ENCODE measurements around the gene ADGRB3. TPM values are rescaled to one million over a fixed set of nuclear protein-coding genes. Genes with fewer than 3 reads are reported as not detected.

Gene ADGRB3
- total RNA-seq, 1 donor from 2014 or later = not detected

- DNase-seq (ENCODE audit: low read depth) = no peak
- H3K4me3 ChIP-seq (ENCODE audit: low read depth, low read length) = no peak overlapping the region
- no peak for FAIRE-seq
- H3K27me3 ChIP-seq (ENCODE audit: control insufficient read depth, insufficient read depth, low read length) = no peaks in the 10 kb centered on the region
- H3K36me3 ChIP-seq (ENCODE audit: control insufficient read depth, insufficient read depth, low read length) = no peaks in the 10 kb centered on the region
- TF ChIP-seq, protein P1, sequence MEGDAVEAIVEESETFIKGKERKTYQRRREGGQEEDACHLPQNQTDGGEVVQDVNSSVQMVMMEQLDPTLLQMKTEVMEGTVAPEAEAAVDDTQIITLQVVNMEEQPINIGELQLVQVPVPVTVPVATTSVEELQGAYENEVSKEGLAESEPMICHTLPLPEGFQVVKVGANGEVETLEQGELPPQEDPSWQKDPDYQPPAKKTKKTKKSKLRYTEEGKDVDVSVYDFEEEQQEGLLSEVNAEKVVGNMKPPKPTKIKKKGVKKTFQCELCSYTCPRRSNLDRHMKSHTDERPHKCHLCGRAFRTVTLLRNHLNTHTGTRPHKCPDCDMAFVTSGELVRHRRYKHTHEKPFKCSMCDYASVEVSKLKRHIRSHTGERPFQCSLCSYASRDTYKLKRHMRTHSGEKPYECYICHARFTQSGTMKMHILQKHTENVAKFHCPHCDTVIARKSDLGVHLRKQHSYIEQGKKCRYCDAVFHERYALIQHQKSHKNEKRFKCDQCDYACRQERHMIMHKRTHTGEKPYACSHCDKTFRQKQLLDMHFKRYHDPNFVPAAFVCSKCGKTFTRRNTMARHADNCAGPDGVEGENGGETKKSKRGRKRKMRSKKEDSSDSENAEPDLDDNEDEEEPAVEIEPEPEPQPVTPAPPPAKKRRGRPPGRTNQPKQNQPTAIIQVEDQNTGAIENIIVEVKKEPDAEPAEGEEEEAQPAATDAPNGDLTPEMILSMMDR (IDR thresholded peaks at IDR 0.05; ENCODE audit: insufficient read depth, low read length, severe bottlenecking) = no peak
Measured at GRCh38 chr6:69122407-69122773, 487.3 kb downstream of the ADGRB3 start.

DNA sequence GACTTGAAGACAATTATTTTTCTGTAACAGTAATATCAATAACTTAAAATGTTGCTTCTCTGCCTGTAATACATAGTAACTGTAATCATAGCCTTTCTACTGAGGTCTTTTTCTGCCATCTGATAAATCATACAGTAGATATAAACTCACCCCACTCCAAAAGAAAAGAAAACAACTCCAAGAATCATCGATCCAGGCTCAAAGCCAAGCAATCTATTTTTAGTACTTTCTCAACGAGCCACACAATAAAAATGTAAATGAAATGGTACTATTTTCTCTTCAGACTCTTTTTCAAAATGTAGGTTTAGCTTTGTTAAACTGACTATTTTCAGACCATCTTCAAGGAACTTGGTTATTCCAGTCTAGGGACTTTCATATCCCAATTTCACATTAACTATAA lies 493.3 kb downstream of the ADGRB3 start:
- H3K27me3 ChIP-seq (ENCODE audit: control insufficient read depth, insufficient read depth, low read length) = no peaks in the 10 kb centered on the region
- DNase-seq (ENCODE audit: low read depth) = no peak
- no peaks in the 10 kb centered on the region for H3K36me3 ChIP-seq (ENCODE audit: control insufficient read depth, insufficient read depth, low read length)
- FAIRE-seq = no peak
- H3K4me3 ChIP-seq (ENCODE audit: low read depth, low read length) = no peak overlapping the region
- TF ChIP-seq, protein P1 (IDR thresholded peaks at IDR 0.05; ENCODE audit: insufficient read depth, low read length, severe bottlenecking) = no peak

DNA sequence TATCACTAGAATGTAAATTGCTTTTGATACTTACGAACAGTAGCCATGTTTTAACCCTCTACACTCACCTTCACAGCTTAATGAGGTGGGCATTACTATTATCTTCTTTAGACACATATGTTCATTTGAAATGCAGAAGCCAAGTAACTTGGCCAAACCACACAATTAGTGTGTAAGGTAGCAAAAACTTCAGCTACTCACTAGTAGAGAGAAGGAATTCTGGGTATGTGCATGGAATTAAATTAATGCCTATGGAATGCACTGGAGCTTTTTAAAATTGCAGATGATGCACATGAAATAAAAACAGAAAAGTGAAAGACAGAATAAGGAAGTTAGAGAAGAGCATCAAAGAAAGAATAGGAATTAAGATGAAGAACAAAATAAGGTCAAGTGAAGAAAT lies 494.0 kb downstream of the ADGRB3 start:
- no peak for FAIRE-seq
- H3K36me3 ChIP-seq (ENCODE audit: control insufficient read depth, insufficient read depth, low read length) = no peaks in the 10 kb centered on the region

GRCh38 chr6:69135927-69136326 lies 500.8 kb downstream of the ADGRB3 start:
- FAIRE-seq (no peak), DNase-seq (ENCODE audit: low read depth) (no peak)
- no peak overlapping the region for H3K4me3 ChIP-seq (ENCODE audit: low read depth, low read length)
- no peaks in the 10 kb centered on the region for H3K27me3 ChIP-seq (ENCODE audit: control insufficient read depth, insufficient read depth, low read length)
- TF ChIP-seq, protein P1 (IDR thresholded peaks at IDR 0.05; ENCODE audit: insufficient read depth, low read length, severe bottlenecking) = no peak
- no peaks in the 10 kb centered on the region for H3K36me3 ChIP-seq (ENCODE audit: control insufficient read depth, insufficient read depth, low read length)

More for the DNA sequence above, 494.0 kb downstream of the ADGRB3 start:
- Histone ChIP-seq H3K27me3 (ENCODE audit: control insufficient read depth, insufficient read depth, low read length) (no peaks in the 10 kb centered on the region), H3K4me3 (ENCODE audit: low read depth, low read length) (no peak overlapping the region)
- no peak for DNase-seq (ENCODE audit: low read depth)
- TF ChIP-seq, protein P1 (IDR thresholded peaks at IDR 0.05; ENCODE audit: insufficient read depth, low read length, severe bottlenecking) = no peak

- Histone ChIP-seq H3K27me3 (ENCODE audit: control insufficient read depth, insufficient read depth, low read length) (no peaks in the 10 kb centered on the region), H3K36me3 (ENCODE audit: control insufficient read depth, insufficient read depth, low read length) (no peaks in the 10 kb centered on the region), H3K4me3 (ENCODE audit: low read depth, low read length) (no peak overlapping the region)
- no peak for FAIRE-seq
- TF ChIP-seq, protein P1 (IDR thresholded peaks at IDR 0.05; ENCODE audit: insufficient read depth, low read length, severe bottlenecking) = no peak
- DNase-seq (ENCODE audit: low read depth) = no peak
Measured at GRCh38 chr6:69138148-69138547, 503.1 kb downstream of the ADGRB3 start.

DNA sequence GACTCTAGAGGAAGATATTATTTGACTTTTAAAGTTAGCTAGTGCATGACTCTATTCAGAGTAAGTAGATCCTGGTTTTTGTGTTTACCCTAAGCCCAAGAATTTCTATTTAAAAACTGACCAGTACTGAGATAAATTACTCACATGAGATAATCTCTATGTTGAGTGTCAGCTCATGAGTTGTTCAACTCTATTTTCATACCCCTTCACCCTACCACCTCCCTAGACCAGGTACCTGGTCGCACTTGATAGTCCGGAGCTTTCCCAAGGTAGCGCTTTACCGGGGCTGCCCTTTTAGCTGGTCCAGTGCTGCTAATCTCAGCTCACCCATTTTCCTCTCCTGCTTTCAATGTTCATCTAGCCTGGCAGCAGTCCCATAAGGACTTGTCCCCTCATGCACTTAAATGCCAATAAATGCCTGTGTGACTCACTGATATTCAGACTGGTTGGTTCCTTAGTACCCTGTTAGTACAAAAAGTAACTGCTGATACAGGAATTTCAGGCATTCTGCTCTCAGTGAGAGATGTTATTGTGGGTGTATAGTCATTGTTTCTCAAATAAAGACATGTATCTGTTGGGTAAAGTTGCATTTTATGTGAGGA lies 503.9 kb downstream of the ADGRB3 start:
- DNase-seq (ENCODE audit: low read depth) (peak; percentile 63), FAIRE-seq (no peak)
- TF ChIP-seq, protein P1 (IDR thresholded peaks at IDR 0.05; ENCODE audit: insufficient read depth, low read length, severe bottlenecking) = no peak
- Histone ChIP-seq H3K27me3 (ENCODE audit: control insufficient read depth, insufficient read depth, low read length) (no peaks in the 10 kb centered on the region), H3K4me3 (ENCODE audit: low read depth, low read length) (no peak overlapping the region), H3K36me3 (ENCODE audit: control insufficient read depth, insufficient read depth, low read length) (no peaks in the 10 kb centered on the region)

Data from bronchial epithelial cell (primary cell).